Large intestine (tissue), 3 donors: ENCODE measurements around the gene CGB7. TPM values are rescaled to one million over a fixed set of nuclear protein-coding genes. Genes with fewer than 3 reads are reported as not detected.

Source experiments
- DNase-seq, 2 donors: peaks; one replicate each; pipeline versions ENCODE4 v3.0.0 to v3.0.0-alpha.2; 2013
- H3K27ac ChIP-seq: one replicate; pipeline ENCODE4 v1.5.1; 2013; ENCODE audit warnings: low read length
- H3K27me3 ChIP-seq: 2 replicates; pipeline ENCODE4 v1.6.1; 2013; ENCODE audit warnings: low read length; ENCODE audit not compliant: control insufficient read depth, insufficient read depth
- H3K36me3 ChIP-seq: 2 replicates; pipeline ENCODE4 v1.6.1; 2013; ENCODE audit warnings: low read length; ENCODE audit not compliant: control insufficient read depth, insufficient read depth
- H3K4me1 ChIP-seq: one replicate; pipeline ENCODE4 v1.6.1; 2013; ENCODE audit warnings: low read length; ENCODE audit not compliant: control insufficient read depth, insufficient read depth
- H3K4me3 ChIP-seq: one replicate; pipeline ENCODE4 v1.5.1; 2013; ENCODE audit warnings: low read length
- H3K9me3 ChIP-seq: one replicate; pipeline ENCODE4 v1.6.1; 2013; ENCODE audit warnings: mild to moderate bottlenecking, low read depth, low read length, moderate library complexity; ENCODE audit not compliant: control insufficient read depth
- WGBS: methylation state at CpG from one replicate; pipeline ENCODE4 v1.1.5; 2013; ENCODE audit warnings: low lambda C conversion rate; ENCODE audit not compliant: insufficient coverage; 5-methylcytosine and 5-hydroxymethylcytosine counted together
- polyA plus RNA-seq: library from polyadenylated mRNA; unstranded; fragments of 120-200 nt; gene quantifications from one replicate; pipeline ENCODE4 v1.2.1, GENCODE V29; 2013

The CGB7 gene
- polyA plus RNA-seq, 1 donor = 0.06 TPM

GRCh38 chr19:49016067-49016839 is 41.3 kb downstream of the CGB7 start:
- H3K36me3 ChIP-seq = peaks cover 39% of the 10 kb centered on the region
- H3K27me3 ChIP-seq = peaks cover 32% of the 10 kb centered on the region
- no peaks in the 10 kb centered on the region for H3K9me3 ChIP-seq
- no CpG with 5 or more reads among the region's 29 CpGs for WGBS
- no peak overlapping the region for H3K27ac ChIP-seq
- no peak for DNase-seq
- no peak overlapping the region for H3K4me3 ChIP-seq
- peaks cover 15% of the 10 kb centered on the region for H3K4me1 ChIP-seq

- WGBS = no CpG with 5 or more reads among the region's 18 CpGs
- Histone ChIP-seq H3K4me3 (no peak overlapping the region), H3K9me3 (no peaks in the 10 kb centered on the region), H3K27me3 (peaks cover 18% of the 10 kb centered on the region), H3K36me3 (peaks cover 52% of the 10 kb centered on the region), H3K4me1 (peaks cover 15% of the 10 kb centered on the region), H3K27ac (no peak overlapping the region)
- no peak for DNase-seq
These were observed 42.7 kb downstream of the CGB7 start for GRCh38 chr19:49014870-49015255.

GRCh38 chr19:49014123-49014869 is 43.3 kb downstream of the CGB7 start:
- DNase-seq = no peak
- H3K4me1 ChIP-seq = peaks cover 12% of the 10 kb centered on the region
- peaks cover 12% of the 10 kb centered on the region for H3K27me3 ChIP-seq
- H3K27ac ChIP-seq = no peak overlapping the region
- H3K36me3 ChIP-seq = peaks cover 58% of the 10 kb centered on the region
- no peaks in the 10 kb centered on the region for H3K9me3 ChIP-seq
- WGBS = no CpG with 5 or more reads among the region's 32 CpGs
- no peak overlapping the region for H3K4me3 ChIP-seq

- Histone ChIP-seq H3K27ac (no peak overlapping the region), H3K36me3 (peaks cover 70% of the 10 kb centered on the region), H3K27me3 (no peaks in the 10 kb centered on the region), H3K9me3 (no peaks in the 10 kb centered on the region), H3K4me1 (no peaks in the 10 kb centered on the region), H3K4me3 (no peak overlapping the region)
- no CpG with 5 or more reads among the region's 17 CpGs for WGBS
- no peak for DNase-seq
These were observed 46.4 kb downstream of the CGB7 start for GRCh38 chr19:49011194-49011593.

- no peak for DNase-seq
- Histone ChIP-seq H3K4me3 (no peak overlapping the region), H3K27ac (no peak overlapping the region), H3K36me3 (peaks cover 68% of the 10 kb centered on the region), H3K27me3 (no peaks in the 10 kb centered on the region), H3K9me3 (no peaks in the 10 kb centered on the region), H3K4me1 (no peaks in the 10 kb centered on the region)
- WGBS = 74% methylated on average over 4 of the region's 18 CpGs
These were observed 47.1 kb downstream of the CGB7 start for GRCh38 chr19:49010453-49010852.

GRCh38 chr19:49009828-49010227 is 47.7 kb downstream of the CGB7 start:
- WGBS = no CpG with 5 or more reads among the region's 18 CpGs
- Histone ChIP-seq H3K36me3 (peaks cover 67% of the 10 kb centered on the region), H3K4me3 (no peak overlapping the region)

GRCh38 chr19:49006905-49007304 is 50.6 kb downstream of the CGB7 start:
- WGBS = no CpG with 5 or more reads among the region's 22 CpGs
- DNase-seq = no peak
- H3K27ac ChIP-seq = no peak overlapping the region
- no peaks in the 10 kb centered on the region for H3K4me1 ChIP-seq
- H3K9me3 ChIP-seq = no peaks in the 10 kb centered on the region
- H3K36me3 ChIP-seq = peaks cover 70% of the 10 kb centered on the region
- no peak overlapping the region for H3K4me3 ChIP-seq
- H3K27me3 ChIP-seq = no peaks in the 10 kb centered on the region

More at GRCh38 chr19:49009828-49010227, 47.7 kb downstream of the CGB7 start:
- DNase-seq = no peak
- H3K27me3 ChIP-seq = no peaks in the 10 kb centered on the region
- no peaks in the 10 kb centered on the region for H3K9me3 ChIP-seq
- no peaks in the 10 kb centered on the region for H3K4me1 ChIP-seq
- no peak overlapping the region for H3K27ac ChIP-seq

GRCh38 chr19:49004964-49005614 is 52.5 kb downstream of the CGB7 start:
- Histone ChIP-seq H3K27me3 (no peaks in the 10 kb centered on the region), H3K4me1 (no peaks in the 10 kb centered on the region), H3K4me3 (no peak overlapping the region), H3K27ac (no peak overlapping the region), H3K9me3 (no peaks in the 10 kb centered on the region), H3K36me3 (peaks cover 53% of the 10 kb centered on the region)
- no CpG with 5 or more reads among the region's 7 CpGs for WGBS
- no peak for DNase-seq
